Fibroblast of lung (primary cell): ENCODE measurements around the gene HYAL2.

ENCODE experiments used
- CTCF ChIP-seq, 2 donors: IDR thresholded peaks in 1 of 2; conservative IDR thresholded peaks in 1 of 2; 1 replicate in 1 of 2; 2 replicates in 1 of 2; pipeline ENCODE4 v1.5.1; 2011 to 2012; ENCODE audit warnings: low read length in 2 of 2, control low read depth in 1 of 2, inconsistent platforms in 1 of 2, low read depth in 1 of 2, mild to moderate bottlenecking in 1 of 2
- EZH2 ChIP-seq: IDR thresholded peaks from 2 replicates; pipeline ENCODE4 v1.5.1; 2012; ENCODE audit warnings: low read length, control low read depth, mild to moderate bottlenecking; ENCODE audit errors: missing control alignments

- no peak for TF ChIP-seq CTCF (conservative IDR thresholded peaks at IDR 0.05 in 1 of 2, IDR thresholded peaks at IDR 0.05 in 1 of 2; ENCODE audit: low read depth in 1 of 2, low read length in 2 of 2)
- no peak for TF ChIP-seq EZH2
Measured at GRCh38 chr3:50318163-50318562, 4.4 kb downstream of the HYAL2 start.
